ENCODE data around the gene DUSP22.
"Not testable (repeated sequence)": the region's sequence is repeated elsewhere in the genome, so short reads cannot be mapped to it uniquely, and the experiment has no call there.

The DUSP22 gene

DNA sequence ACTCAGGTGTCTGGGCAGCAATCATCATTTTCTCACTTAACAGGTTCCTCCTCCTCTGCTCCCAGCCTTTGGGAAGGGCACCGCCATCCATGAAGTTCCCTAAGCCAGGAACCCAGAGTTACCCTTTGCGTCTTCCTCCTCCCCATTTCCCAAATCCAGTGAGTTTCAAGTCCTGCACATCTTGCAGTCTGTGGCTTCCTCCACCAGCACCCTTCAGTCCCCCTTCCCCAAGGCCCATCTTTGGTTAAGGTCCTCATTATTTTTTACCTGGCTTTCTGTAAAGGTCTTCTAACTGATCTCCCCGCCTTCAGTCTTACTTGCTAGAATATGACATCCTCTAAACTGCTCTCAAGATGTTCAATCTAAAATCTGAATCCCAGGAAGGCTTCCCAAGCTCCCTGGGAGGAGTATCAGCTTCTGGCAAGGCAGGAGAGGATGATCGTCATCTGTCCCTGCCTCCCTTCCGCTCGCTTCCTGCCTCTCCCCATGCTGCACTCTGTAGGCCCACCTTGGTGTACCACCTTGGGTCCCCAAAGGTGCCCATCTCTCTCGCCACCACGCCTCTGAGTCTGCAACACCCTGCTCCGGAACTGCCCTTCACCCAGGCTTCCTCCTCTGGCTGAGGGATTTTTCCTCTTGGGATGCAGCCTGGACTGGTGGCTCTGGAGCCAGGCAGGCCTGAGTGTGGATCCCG lies 11.4 kb upstream of the DUSP22 start:
- no peak for DNase-seq

DNA sequence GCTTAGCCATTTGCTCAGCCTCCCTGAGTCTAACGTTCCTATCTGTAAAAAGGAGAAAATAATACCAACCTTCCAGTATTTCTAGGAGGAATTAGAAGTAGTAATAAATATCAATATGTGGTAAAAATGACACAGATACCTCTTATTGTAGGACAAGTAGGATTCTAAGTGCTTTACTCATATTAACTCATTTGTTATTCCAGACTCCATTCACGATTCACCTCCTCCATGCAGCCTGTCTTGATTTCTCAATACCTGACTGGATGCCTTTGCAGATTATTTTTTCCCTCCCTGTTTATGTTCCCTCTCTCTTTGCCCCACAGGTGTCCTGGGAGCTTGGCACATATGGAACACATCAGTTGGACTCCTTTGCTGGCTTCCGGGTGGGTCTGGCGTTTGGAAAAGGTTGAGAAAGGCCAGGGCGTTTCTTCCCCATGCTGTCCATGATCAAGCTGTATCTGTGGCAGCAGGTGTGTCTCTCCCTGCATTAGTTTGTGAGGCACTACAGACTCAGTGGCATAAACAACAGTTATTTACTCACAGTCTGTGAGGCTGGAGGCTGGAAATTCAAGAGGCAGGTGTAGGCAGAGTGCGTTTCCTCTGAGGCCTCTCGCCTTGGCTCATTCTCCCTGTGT lies 10.7 kb upstream of the DUSP22 start:
- no peak for DNase-seq

- DNase-seq, result no peak
Measured at GRCh38 chr6:282177-282866, 10.0 kb upstream of the DUSP22 start.

DNA sequence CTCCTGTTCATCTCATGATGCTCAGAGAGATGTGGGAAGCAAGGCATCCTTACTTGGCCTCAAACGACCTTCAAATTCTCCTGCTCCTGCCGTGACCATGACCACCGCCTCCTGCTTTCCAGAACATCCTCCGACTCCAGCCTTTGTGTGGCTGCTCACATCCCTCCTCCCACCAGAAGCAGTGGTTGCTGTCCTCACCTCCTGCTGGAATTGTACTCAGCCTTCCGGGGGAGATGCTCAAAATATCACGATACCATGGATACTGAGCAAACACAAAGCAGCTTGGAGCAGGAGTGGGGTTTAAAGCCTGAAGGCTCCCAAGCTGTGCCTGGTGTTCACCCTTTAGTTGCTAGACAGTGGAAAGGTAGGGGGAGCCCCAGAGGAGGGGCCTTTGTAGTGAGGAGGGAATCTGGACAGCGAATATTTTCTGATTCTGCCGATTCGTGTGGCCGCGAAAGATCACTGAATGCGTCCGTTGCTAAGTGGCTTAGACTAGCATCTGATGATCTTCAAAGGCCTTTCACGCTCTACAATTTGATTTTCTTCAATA lies 9.3 kb upstream of the DUSP22 start:
- no peak for DNase-seq

GRCh38 chr6:284486-284885 lies 7.8 kb upstream of the DUSP22 start:
- DNase-seq, result no peak

GRCh38 chr6:285030-285771 lies 7.1 kb upstream of the DUSP22 start:
- DNase-seq, result no peak

- not testable (repeated sequence) for DNase-seq
Measured at GRCh38 chr6:285902-286301, 6.4 kb upstream of the DUSP22 start.

- no peak for DNase-seq
Measured at GRCh38 chr6:286681-287488, 5.4 kb upstream of the DUSP22 start.

- DNase-seq, result no peak
Measured at GRCh38 chr6:287489-287860, 4.8 kb upstream of the DUSP22 start.

- DNase-seq, result no peak
Measured at GRCh38 chr6:288866-289265, 3.4 kb upstream of the DUSP22 start.

DNA sequence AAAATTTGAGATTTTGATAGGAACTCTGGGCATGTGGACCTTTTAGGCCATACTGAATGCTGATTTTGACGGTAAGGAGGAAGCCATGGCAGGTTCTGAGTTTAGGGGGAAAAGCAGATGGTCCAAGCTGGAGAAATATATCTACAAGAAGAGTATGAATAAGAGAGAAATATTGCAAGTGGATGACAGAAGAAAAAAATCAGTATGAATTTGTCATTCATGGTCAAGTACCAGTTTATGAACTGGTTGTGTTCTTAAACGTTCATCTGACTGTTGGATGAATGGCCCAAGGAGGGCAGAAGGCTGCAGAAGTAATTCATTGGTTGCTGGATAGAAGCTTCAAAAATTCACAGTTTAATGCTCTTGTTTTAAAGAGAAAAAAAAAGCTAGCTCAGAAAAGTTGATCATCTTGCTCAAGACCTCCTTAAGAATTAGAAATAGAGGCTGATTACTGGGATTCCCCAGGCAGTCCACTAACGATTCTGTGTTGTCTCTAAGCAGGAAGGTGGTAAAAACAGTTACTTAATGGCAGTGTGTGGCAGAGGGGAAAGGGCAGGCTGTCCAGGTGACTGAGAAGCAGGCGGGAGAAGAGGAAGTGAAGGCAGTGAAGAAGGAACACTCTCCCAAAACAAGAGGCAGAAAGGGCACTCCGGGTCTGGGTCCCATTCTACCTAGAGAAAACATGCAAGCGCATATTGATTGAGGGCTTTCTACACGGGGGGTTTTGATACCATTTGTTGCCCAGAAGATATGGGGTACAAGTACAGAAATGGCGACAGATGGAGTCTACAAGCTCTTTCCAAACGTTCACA lies 2.0 kb upstream of the DUSP22 start:
- no peak for DNase-seq

- no peak for DNase-seq
Measured at GRCh38 chr6:291204-291696, 1.0 kb upstream of the DUSP22 start.

DNA sequence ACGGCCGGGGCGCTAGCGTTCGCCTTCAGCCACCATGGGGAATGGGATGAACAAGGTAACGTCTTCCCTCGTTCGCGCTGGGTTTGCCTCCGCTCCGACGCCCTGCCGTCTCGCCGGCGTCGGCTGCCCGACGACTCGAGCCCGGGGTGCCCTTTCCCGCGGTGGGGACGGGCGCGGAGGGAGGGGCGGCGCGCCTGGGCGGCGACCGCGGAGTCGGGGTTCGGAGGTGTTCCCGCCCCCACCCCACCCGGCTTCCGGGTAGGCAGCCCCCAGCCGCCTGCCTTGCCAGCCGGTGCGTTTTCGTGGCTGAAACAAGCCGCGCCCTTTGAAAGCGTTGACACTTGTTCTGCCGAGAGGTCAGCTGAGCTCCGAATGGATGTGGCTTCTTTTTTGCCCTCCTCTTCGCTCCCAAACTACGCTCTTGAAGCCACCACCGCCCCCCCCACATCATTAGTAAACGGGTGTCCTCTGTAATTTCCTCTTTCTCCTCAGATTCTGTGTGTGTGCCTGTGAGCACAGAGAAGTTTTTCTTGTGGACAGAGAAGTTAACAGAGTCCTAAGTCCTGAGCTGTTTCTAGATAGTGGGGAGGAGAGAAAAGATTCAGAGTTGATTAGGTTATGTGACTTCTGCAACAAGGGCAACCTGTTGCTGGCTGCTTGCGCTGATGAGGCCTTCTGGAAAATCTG lies 362 bp downstream of the DUSP22 start:
- DNase-seq, result peak; percentile 71

DNA sequence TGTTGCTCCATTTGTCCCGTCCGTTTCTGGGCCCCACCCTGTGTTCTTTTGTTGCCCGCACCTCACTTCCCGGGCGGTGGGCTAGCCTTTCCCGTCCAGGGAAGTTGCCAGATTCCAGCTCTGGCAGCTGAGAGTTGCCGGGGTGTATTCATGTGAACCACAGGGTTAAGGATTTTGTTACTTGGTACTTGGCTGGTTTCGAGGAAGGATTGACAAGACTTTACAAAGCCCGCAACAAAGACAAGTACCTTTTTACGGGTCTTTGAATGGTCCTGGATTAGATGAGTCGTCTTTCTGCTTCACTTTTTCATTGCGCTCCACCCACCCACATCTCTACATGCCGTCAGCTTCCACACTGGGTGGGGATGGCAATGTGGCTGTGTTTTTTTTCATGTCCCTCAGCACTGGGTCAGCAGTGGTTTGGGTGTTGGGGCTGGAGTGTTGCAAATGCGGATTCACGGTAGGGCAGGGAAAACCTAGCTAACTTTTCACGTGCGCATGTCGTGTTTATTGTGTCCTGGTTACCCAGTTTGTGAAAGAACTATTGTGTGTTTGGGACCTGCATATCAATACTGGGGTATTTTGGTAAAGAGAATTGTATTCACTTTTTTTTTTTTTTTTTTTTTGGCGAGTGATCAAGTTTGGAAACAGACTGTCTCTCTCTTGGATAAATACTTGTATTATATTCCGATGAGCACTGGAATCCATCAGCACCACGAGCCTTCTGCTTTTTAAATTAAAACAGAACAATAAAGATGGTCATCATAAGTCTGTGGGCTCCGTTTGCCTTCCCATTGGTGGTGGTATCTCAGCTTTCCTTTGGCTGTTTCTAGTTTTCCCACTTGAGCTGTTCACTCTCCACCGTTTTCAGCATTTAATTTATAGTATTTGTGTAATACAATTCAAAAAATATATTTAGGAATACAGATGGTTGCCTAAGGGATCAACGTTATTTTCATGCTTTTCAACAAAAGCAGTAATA lies 1.2 kb downstream of the DUSP22 start:
- no peak for DNase-seq

DNA sequence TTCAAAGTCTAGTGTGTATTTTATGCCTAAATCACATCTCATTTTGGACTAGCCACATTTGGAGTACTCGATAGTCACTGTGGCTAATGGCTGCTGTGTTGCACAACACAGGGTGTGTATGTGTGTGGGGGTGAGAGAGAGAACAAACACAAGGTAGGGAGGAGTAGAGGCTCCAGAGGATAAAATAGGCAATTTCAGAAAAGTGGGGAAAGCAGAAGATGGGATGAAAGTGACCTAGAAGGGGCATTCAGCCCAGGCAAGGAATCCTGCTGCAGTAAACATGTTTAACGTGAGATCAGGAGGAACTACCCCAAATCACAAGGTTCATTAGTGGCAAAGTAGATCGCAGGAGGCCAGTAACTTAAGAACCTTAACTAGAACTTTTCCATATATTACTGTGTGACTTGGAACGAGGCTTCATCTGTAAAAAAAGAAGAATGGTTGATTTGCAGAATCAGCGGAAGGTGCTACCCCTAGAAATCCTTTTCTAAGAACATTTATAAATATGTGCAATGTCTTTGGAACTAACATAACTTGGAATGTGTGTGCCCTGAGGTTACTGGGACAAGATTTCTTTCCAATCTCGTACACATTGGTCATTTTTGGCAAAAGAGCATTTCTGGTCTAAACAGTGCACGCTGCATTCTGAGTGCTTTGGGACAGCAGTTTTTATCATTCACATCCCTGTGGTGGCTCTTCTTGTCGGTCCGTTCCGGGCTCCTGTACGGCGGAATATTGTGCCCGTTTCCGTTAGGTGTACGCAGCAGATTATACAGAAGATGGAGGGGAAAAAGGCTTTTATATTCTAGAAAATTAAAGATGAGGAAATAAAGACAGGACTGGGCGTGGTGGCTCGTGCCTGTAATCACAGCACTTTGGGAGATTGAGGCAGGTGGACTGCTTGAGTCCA lies 2.6 kb downstream of the DUSP22 start:
- DNase-seq, result no peak

DNA sequence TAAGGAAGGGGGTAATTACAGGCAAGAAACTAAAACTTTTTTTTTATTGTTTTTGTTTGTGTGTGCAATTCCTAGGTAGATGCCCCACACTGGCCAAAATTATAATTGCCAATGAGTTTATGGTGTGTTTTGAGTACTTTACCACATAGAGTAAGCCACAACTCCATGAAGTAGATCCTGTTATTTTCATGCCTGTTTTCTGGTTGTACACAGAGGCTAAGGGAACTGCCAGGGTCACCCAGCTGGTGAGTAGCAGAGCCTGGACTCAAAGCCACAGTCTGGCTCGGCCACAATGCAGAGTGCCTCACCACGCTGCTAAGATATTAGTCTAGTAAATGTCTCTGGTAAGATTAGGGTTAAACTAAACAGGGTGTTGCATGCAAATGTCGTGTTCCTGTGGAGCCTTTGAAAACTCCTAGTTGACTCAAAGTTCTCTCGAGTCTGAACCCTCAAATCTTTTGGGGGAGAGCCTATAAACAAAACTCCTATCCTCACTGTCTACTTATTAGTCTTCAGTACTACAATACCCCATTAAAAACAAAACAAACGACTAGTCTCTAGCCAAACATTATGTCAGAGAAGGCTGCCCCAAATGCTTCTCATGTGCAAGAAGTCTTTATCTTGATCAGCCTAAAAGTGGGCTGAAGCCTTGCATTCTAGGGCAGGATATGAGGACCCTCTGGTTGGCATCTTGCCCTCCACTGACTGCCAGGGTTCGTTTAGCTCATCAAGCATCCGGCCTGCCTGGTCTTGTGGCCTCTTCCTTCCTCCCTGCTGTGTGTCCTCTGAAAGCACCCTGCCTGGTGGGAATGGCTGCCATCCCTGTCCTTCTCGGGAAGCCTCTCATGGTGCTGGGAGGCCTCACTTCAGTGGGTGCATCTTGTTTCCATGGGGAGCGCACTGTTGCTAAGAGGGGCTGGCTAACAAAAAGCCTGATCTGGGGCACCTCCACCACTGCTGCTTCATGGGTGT lies 4.2 kb downstream of the DUSP22 start:
- DNase-seq, result no peak
